HUDEP-2 (cell line): ENCODE data around the gene CPN1.
"Not testable (repeated sequence)": the region's sequence is repeated elsewhere in the genome, so short reads cannot be mapped to it uniquely, and the experiment has no call there.

Experiments
- DNase-seq, 76 experiments: peaks; one replicate each; lab custom pipeline; 2025; ENCODE audit not compliant: unreplicated experiment in 76 of 76; lab: John Stamatoyannopoulos, UW

Gene CPN1

GRCh38 chr10:100083623-100084022 lies 2.0 kb upstream of the CPN1 start:
- DNase-seq, result no peak

DNA sequence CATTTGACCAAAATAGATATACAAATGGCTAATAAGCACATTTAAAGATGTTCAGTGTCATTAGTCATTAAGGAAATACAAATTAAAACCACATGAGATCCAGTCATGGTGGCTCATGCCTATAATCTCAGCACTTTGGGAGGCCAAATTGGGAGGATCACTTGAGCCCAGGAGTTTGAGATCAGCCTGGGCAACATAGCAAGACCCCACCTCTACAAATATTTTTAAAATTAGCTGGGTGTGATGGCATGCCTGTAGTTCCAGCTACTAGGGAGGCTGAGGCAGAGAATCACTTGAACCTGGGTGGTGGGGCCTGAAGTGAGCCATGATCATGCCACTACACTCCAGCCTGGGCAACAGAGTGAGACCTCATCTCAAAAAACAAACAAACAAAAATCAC lies 607 bp upstream of the CPN1 start:
- not testable (repeated sequence) for DNase-seq

GRCh38 chr10:100076750-100077149 lies 4.9 kb downstream of the CPN1 start:
- DNase-seq, result no peak

DNA sequence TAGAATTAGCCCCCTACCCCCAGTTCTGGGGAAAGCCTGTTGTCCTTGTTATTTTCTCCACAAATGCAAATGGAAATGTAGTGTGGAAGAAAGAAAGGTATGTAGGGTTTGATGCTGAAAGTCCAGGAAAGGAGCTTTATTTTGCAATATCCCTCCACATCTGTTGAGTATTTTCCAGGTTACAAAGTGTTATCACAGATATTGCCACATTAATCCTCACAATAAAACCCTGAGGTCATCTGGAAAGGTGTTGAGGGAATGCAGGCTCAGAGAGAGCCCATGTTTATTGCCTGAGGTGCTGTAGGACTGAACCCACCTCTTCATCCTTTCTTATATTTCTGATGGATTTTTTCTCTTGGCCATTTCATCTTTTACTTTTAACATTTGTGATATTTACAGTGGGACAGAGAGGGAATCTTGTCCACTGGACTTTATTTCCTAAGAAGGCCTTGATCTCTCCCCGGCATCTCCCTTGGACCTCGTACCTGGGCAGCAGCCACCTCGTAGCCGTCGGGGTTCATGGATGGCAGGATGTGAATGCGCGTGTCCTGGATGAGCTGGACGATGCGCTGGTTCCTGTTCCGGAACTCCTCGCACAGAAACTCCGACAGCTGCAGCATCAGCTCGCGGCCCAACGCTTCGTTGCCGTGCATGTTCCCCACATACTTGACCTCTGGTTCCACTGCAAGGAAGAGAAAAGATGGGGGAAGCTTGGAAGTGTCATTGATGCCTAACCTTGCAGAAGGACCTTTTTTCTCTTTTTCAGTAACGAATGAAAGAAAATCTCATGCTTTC lies 6.0 kb downstream of the CPN1 start:
- DNase-seq, result no peak

- no peak for DNase-seq
Observed at GRCh38 chr10:100072514-100072913, 9.2 kb downstream of the CPN1 start.

DNA sequence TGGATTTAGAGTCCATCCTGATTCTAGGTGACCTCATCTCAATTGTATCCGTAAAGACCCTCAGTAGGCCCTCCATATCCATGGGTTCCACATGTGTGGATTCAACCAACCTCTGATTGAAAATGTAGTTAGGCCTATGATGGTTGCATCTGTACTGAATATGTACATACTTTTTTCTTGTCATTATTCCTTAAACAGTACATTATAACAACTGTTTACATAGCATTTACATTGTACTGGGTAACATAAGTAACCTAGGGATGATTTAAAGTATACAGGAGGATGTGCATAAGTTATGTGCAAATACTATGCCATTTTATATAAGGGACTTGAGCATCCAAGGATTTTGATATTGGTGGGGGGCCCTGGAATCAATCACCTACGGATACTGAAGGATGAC lies 10.1 kb downstream of the CPN1 start:
- no peak for DNase-seq

- no peak for DNase-seq
Observed at GRCh38 chr10:100067466-100067865, 14.2 kb downstream of the CPN1 start.

GRCh38 chr10:100065084-100065660 lies 16.5 kb downstream of the CPN1 start:
- DNase-seq, result no peak

- no peak for DNase-seq
Observed at GRCh38 chr10:100061401-100061800, 20.3 kb downstream of the CPN1 start.

DNA sequence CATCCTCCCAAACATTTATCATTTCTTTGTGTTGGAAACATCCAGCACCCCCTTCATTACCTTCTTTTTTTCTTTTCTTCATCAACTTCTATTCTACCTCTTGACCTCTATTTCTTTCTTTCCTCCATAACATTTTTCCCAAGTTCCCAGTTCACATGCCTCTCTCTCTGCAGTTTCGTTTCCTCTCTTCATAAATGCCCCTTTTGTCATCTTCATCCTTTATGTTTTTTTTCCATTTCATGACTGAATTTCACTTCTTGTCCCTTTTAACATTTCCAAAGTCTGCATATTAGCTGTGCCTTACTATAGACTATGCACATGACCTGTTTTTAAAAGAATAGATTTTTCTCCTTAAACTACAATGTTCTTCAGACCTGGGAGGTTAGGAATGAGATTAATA lies 23.7 kb downstream of the CPN1 start:
- DNase-seq, result no peak

DNA sequence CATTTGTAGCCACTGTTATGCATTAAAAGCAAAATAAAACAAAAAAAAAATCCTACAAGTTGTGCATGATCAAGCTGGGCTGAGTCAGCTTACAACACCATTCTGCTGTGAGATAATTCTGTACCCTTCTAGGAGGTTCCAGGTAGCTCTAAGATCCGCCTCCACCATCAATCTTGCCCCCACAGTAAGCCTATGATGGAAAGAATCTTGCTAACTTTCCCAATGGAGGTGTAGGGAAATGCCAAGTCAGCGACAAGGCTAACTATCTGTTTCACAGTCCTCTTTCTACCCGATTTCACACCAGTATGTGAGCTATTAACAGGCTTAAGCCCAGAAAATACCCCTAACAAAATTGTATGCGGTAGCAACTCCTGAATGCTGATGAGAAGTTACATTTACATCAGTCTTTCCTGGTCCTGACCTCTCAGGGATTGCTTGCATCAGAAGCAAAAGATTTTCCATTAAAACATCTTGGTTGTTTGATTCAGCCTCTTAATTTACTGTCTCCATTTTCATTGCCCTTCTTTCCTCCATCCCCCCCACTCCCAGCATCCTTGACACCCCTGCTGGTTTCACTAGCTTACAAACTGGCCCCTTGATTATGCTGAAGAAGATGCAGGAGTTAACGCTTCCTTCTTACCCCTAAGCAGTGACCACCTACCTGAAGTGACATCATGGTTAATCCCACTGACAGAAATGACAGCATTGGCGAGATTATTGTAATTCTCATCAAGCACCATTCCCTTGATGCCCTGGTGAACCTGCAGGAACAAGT lies 27.8 kb downstream of the CPN1 start:
- DNase-seq, result no peak

DNA sequence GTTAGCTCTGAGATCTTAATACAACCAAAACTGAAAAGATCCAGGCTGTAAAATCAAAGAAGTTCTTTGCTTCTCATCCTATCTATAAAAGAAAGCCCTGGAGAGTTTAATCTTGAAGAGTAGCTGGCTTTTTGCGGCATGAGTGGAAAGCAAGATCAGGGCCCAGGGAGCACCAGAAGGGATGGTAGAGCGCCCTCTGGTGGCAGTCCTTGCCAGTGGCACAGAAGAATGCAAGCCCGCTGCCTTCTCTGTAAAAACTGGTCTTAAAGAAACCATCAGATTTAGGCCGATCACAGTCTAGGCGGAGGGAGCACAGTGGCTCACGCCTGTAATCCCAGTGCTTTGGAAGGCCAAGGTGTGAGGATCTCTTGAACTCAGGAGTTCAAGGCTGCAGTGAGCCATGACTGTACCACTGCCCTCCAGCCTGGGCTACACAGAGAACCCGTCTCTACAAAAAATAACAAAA lies 35.6 kb downstream of the CPN1 start:
- DNase-seq, result peak in 59 of 76 experiments; percentile 3 to 73 (median 38)

DNA sequence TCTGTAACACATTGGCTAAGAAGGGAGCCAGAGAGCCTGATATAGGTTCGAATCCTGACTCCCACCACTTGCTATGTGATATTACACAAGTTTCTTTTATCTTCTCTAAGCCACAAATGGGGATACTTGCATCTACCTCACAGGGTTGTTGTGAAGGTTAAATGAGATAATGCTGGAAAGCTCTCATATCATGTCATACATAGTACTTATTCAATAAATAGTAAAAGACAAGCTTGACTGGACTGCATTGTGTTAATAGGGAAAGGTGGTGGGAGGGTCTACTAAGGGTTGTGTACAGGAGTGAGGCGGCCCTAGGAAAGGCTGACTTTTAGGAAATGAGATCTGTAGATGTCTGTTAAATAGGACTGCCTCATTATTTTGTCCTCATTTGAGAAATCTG lies 36.1 kb downstream of the CPN1 start:
- DNase-seq, result no peak

DNA sequence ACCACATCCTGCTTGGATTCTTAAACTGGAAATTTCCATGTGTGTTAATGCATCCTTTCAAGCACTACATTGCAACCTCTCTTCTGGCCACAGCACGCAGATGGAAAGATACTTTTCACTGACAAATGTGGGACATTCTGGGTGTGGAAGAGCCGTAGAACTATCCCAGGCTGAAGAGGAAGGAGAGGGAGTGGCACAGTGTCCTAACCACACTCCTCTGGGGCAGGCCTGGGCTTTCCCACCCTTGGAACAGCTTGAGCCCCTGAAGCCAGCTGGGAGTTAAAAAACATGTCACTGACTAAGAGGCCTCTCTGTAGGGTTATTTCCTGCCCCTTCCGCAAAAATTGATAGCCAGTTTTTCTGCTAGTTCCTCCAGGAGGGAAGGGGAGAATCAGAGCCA lies 37.9 kb downstream of the CPN1 start:
- no peak for DNase-seq

GRCh38 chr10:100043344-100043743 lies 38.3 kb downstream of the CPN1 start:
- DNase-seq, result no peak

GRCh38 chr10:100041306-100042002 lies 40.2 kb downstream of the CPN1 start:
- DNase-seq, result no peak

DNA sequence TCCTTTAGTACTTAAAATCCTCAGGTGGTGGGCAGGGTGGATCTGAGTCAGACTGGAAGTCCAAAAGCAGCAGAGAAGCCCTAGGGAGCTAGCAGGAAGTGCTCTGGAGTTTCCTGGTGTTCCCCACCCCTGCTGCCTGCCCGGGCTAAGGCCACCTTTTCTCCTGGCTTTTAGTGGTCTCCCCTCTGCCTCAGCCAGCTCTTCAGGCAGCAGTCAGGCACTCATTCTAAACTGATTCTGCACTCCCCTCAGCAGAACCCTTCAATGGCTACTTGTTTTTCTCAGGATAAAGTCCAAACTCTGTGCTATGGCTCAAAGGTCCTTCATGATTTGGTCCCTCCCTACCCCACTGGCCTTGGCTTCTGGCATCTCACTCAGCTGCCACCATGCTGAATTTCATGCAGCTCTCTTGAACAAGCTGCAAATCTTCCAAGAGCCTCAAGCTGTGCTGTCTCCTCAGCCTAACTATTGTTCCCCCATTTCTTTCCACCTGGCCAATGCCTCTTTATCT lies 43.1 kb downstream of the CPN1 start:
- no peak for DNase-seq

GRCh38 chr10:100037758-100038315 lies 43.8 kb downstream of the CPN1 start:
- DNase-seq, result no peak

DNA sequence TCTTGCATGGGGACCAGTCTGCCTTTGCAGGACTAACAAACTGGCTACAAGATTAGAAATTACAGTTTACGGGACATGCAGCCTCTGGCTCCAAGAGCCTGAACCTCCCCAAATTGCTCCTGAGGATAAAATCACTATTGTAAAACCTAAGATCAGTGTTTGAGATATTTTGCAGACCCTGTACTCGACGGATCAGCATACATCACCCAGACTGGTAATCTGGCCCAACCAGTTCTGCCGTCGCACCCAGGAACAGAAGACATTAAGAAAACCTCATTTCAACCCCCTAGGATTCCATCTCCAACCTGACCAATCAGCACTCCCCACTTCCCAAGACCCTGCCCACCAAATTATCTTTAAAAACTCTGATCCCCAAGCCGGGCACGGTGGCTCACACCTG lies 44.8 kb downstream of the CPN1 start:
- no peak for DNase-seq

DNA sequence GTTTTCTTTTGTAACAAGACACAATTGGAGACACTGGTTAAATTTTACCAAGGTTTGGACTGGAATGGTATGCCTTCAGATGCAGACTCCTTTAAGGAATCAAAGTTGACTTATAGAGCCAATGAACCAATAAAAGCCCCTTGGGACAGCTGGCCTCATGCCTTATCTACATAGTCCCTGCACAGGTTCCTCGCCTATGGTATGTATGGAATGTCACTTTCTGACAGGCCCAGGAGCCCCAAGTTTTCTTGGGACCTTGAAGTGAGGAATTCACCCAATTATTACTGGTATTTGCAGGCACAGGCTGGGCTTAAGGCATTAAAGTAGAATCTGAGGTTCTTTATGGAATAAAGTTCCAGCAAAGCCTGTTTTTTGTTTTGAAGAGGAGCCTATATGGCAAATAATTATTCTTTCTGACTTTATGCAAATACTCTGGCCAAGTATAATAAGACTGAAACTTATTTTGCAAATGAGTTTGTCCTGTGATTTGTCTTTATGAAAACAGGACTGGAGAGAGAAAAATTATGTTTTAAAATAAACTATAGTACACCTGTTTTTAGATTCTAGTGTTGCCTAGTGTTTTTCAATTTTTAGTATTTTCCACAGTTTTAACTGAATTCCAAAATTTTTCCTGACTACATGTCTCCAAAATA lies 47.8 kb downstream of the CPN1 start:
- no peak for DNase-seq
